ENCODE results near the gene DNAI1.
"Not testable (repeated sequence)": the region's sequence is repeated elsewhere in the genome, so short reads cannot be mapped to it uniquely, and the experiment has no call there.

The DNAI1 gene

GRCh38 chr9:34514816-34515215, 56.2 kb downstream of the DNAI1 start:
- no peak for DNase-seq

GRCh38 chr9:34515959-34516358, 57.4 kb downstream of the DNAI1 start:
- no peak for DNase-seq

- no peak for DNase-seq
Measured at GRCh38 chr9:34517185-34517584, 58.6 kb downstream of the DNAI1 start.

GRCh38 chr9:34518110-34518616, 59.6 kb downstream of the DNAI1 start:
- no peak for DNase-seq

GRCh38 chr9:34518896-34519295, 60.3 kb downstream of the DNAI1 start:
- DNase-seq, result no peak

- DNase-seq, result no peak
Measured at GRCh38 chr9:34519321-34520020, 60.9 kb downstream of the DNAI1 start.

GRCh38 chr9:34520096-34520495, 61.5 kb downstream of the DNAI1 start:
- DNase-seq, result no peak

GRCh38 chr9:34520505-34521385, 62.1 kb downstream of the DNAI1 start:
- no peak for DNase-seq

GRCh38 chr9:34521406-34522045, 62.9 kb downstream of the DNAI1 start:
- no peak for DNase-seq

GRCh38 chr9:34522091-34522887, 63.7 kb downstream of the DNAI1 start:
- no peak for DNase-seq

- peak; percentile 90 to 95 for DNase-seq
Measured at GRCh38 chr9:34522971-34523797, 64.6 kb downstream of the DNAI1 start, which contains the start of gene ENHO. Gene ENHO, minus strand, starts transcription at chr9:34522990. Its CDS starts 1,295 bp downstream, at chr9:34521695.

- no peak for DNase-seq
Measured at GRCh38 chr9:34524349-34524748, 65.7 kb downstream of the DNAI1 start.

- DNase-seq, result no peak
Measured at GRCh38 chr9:34526026-34526425, 67.4 kb downstream of the DNAI1 start.

- not testable (repeated sequence) for DNase-seq
Measured at GRCh38 chr9:34532041-34532440, 73.4 kb downstream of the DNAI1 start.

- DNase-seq, result no peak
Measured at GRCh38 chr9:34536685-34537084, 78.1 kb downstream of the DNAI1 start.

- no peak for DNase-seq
Measured at GRCh38 chr9:34540827-34541226, 82.2 kb downstream of the DNAI1 start.

GRCh38 chr9:34541540-34541939, 82.9 kb downstream of the DNAI1 start:
- no peak for DNase-seq

GRCh38 chr9:34544035-34544434, 85.4 kb downstream of the DNAI1 start:
- DNase-seq, result no peak

GRCh38 chr9:34545497-34545896, 86.9 kb downstream of the DNAI1 start:
- DNase-seq, result no peak

- no peak for DNase-seq
Measured at GRCh38 chr9:34546102-34546833, 87.7 kb downstream of the DNAI1 start.

All from NCI-H1930 (cell line).